Measurements from ENCODE around the gene MSANTD4. TPM values are rescaled to one million over a fixed set of nuclear protein-coding genes. Genes with fewer than 3 reads are reported as not detected.
A peak's percentile ranks its signal among the peaks of the same experiment; 100 is the strongest.

The MSANTD4 gene
- total RNA-seq, 2 experiments from 2014 or later, result 14.0 to 17.4 TPM

GRCh38 chr11:106032861-106033260 is 10.8 kb upstream of the MSANTD4 start:
- Mint-ChIP-seq H3K27ac (no peak overlapping the region), H3K27me3 (ENCODE audit: low read depth) (peaks cover 24% of the 10 kb centered on the region), H3K9me3 (ENCODE audit: insufficient read depth) (no peaks in the 10 kb centered on the region), H3K4me3 (no peak overlapping the region), H3K4me1 (ENCODE audit: low read depth) (no peaks in the 10 kb centered on the region), H3K36me3 (ENCODE audit: low read depth) (no peaks in the 10 kb centered on the region)
- DNase-seq (no peak), ATAC-seq (no peak)
- ChIA-PET CTCF (no interaction called here), POLR2A (no interaction called here)

- DNase-seq, result no peak
- no peak for ATAC-seq
- CTCF ChIA-PET, result no interaction called here
- Mint-ChIP-seq H3K4me1 (ENCODE audit: low read depth) (no peaks in the 10 kb centered on the region), H3K9me3 (ENCODE audit: insufficient read depth) (no peaks in the 10 kb centered on the region), H3K27ac (no peak overlapping the region), H3K4me3 (no peak overlapping the region), H3K27me3 (ENCODE audit: low read depth) (peaks cover 24% of the 10 kb centered on the region), H3K36me3 (ENCODE audit: low read depth) (no peaks in the 10 kb centered on the region)
- POLR2A ChIA-PET, result no interaction called here
Measured at GRCh38 chr11:106031936-106032335, 9.9 kb upstream of the MSANTD4 start.

- no peak for ATAC-seq
- Mint-ChIP-seq H3K4me3 (no peak overlapping the region), H3K4me1 (ENCODE audit: low read depth) (no peaks in the 10 kb centered on the region), H3K27me3 (ENCODE audit: low read depth) (peaks cover 24% of the 10 kb centered on the region), H3K36me3 (ENCODE audit: low read depth) (no peaks in the 10 kb centered on the region), H3K27ac (no peak overlapping the region), H3K9me3 (ENCODE audit: insufficient read depth) (no peaks in the 10 kb centered on the region)
- ChIA-PET CTCF (interaction anchor here (1.8 kb wide), 1 partner anchor 13 kb away, joined by 4 read pairs; no protein-coding TSS in a partner anchor), POLR2A (no interaction called here)
- DNase-seq, result no peak
Measured at GRCh38 chr11:106031202-106031810, 9.3 kb upstream of the MSANTD4 start.

- DNase-seq (no peak), ATAC-seq (no peak)
- POLR2A ChIA-PET, result no interaction called here
- H3K4me1 Mint-ChIP-seq (ENCODE audit: low read depth), result no peaks in the 10 kb centered on the region
- peaks cover 24% of the 10 kb centered on the region for H3K27me3 Mint-ChIP-seq (ENCODE audit: low read depth)
- no peak overlapping the region for H3K4me3 Mint-ChIP-seq
- H3K36me3 Mint-ChIP-seq (ENCODE audit: low read depth), result no peaks in the 10 kb centered on the region
- CTCF ChIA-PET, result interaction anchor here (1.8 kb wide), 1 partner anchor 13 kb away, joined by 4 read pairs; no protein-coding TSS in a partner anchor
- no peak overlapping the region for H3K27ac Mint-ChIP-seq
- no peaks in the 10 kb centered on the region for H3K9me3 Mint-ChIP-seq (ENCODE audit: insufficient read depth)
Measured at GRCh38 chr11:106030609-106031008, 8.6 kb upstream of the MSANTD4 start.

GRCh38 chr11:106022795-106023275 is 795 bp upstream of the MSANTD4 start:
- CTCF ChIA-PET, result interaction anchor here (1.8 kb wide), 1 partner anchor 64 kb away, joined by 5 read pairs; no protein-coding TSS in a partner anchor
- Mint-ChIP-seq H3K4me3 (peak overlapping the region; percentile 91), H3K36me3 (ENCODE audit: low read depth) (peaks cover 20% of the 10 kb centered on the region), H3K27me3 (ENCODE audit: low read depth) (peaks cover 7% of the 10 kb centered on the region), H3K9me3 (ENCODE audit: insufficient read depth) (no peaks in the 10 kb centered on the region), H3K4me1 (ENCODE audit: low read depth) (peaks cover 35% of the 10 kb centered on the region), H3K27ac (peak overlapping the region; percentile 87)
- no peak for ATAC-seq
- POLR2A ChIA-PET, result interaction anchor here (1.2 kb wide), 1 partner anchor 54 kb away, joined by 4 read pairs; the partner anchor contains the start of genes AASDHPPT and KBTBD3
- no peak for DNase-seq

GRCh38 chr11:106021181-106021966 is 666 bp downstream of the MSANTD4 start:
- H3K4me3 Mint-ChIP-seq, result peak overlapping the region; percentile 91
- peak overlapping the region; percentile 87 for H3K27ac Mint-ChIP-seq
- POLR2A ChIA-PET, result no interaction called here
- H3K36me3 Mint-ChIP-seq (ENCODE audit: low read depth), result peaks cover 21% of the 10 kb centered on the region
- CTCF ChIA-PET, result no interaction called here
- peaks cover 42% of the 10 kb centered on the region for H3K4me1 Mint-ChIP-seq (ENCODE audit: low read depth)
- no peaks in the 10 kb centered on the region for H3K9me3 Mint-ChIP-seq (ENCODE audit: insufficient read depth)
- ATAC-seq (no peak), DNase-seq (no peak)
- peaks cover 4% of the 10 kb centered on the region for H3K27me3 Mint-ChIP-seq (ENCODE audit: low read depth)

- H3K4me1 Mint-ChIP-seq (ENCODE audit: low read depth), result peaks cover 40% of the 10 kb centered on the region
- no peak overlapping the region for H3K4me3 Mint-ChIP-seq
- DNase-seq, result no peak
- H3K27me3 Mint-ChIP-seq (ENCODE audit: low read depth), result no peaks in the 10 kb centered on the region
- H3K27ac Mint-ChIP-seq, result no peak overlapping the region
- no peak for ATAC-seq
- H3K36me3 Mint-ChIP-seq (ENCODE audit: low read depth), result peaks cover 37% of the 10 kb centered on the region
- ChIA-PET POLR2A (no interaction called here), CTCF (interaction anchor here (0.8 to 1.1 kb wide), 2 partner anchors 28 to 60 kb away, joined by 3 to 5 read pairs; partner anchors contain the start of genes AASDHPPT and KBTBD3)
- H3K9me3 Mint-ChIP-seq (ENCODE audit: insufficient read depth), result no peaks in the 10 kb centered on the region
Measured at GRCh38 chr11:106017093-106017492, 4.9 kb downstream of the MSANTD4 start.

GRCh38 chr11:106015066-106015465 is 7.0 kb downstream of the MSANTD4 start:
- ChIA-PET POLR2A (no interaction called here), CTCF (no interaction called here)
- DNase-seq (no peak), ATAC-seq (no peak)
- Mint-ChIP-seq H3K4me1 (ENCODE audit: low read depth) (peaks cover 30% of the 10 kb centered on the region), H3K27me3 (ENCODE audit: low read depth) (no peaks in the 10 kb centered on the region), H3K36me3 (ENCODE audit: low read depth) (peaks cover 45% of the 10 kb centered on the region), H3K27ac (no peak overlapping the region), H3K9me3 (ENCODE audit: insufficient read depth) (no peaks in the 10 kb centered on the region), H3K4me3 (no peak overlapping the region)

- Mint-ChIP-seq H3K36me3 (ENCODE audit: low read depth) (peaks cover 45% of the 10 kb centered on the region), H3K4me1 (ENCODE audit: low read depth) (peaks cover 26% of the 10 kb centered on the region)
Measured at GRCh38 chr11:106014620-106015019, 7.4 kb downstream of the MSANTD4 start.

GRCh38 chr11:106014035-106014434 is 8.0 kb downstream of the MSANTD4 start:
- no peaks in the 10 kb centered on the region for H3K9me3 Mint-ChIP-seq (ENCODE audit: insufficient read depth)
- no peaks in the 10 kb centered on the region for H3K27me3 Mint-ChIP-seq (ENCODE audit: low read depth)
- no peak for ATAC-seq
- DNase-seq, result no peak
- ChIA-PET CTCF (no interaction called here), POLR2A (interaction anchor here (0.9 kb wide), 1 partner anchor 10 kb away, joined by 3 read pairs; no protein-coding TSS in a partner anchor)
- peaks cover 22% of the 10 kb centered on the region for H3K4me1 Mint-ChIP-seq (ENCODE audit: low read depth)
- no peak overlapping the region for H3K27ac Mint-ChIP-seq
- H3K36me3 Mint-ChIP-seq (ENCODE audit: low read depth), result peaks cover 48% of the 10 kb centered on the region
- no peak overlapping the region for H3K4me3 Mint-ChIP-seq

More at GRCh38 chr11:106014620-106015019, 7.4 kb downstream of the MSANTD4 start:
- Mint-ChIP-seq H3K4me3 (no peak overlapping the region), H3K27me3 (ENCODE audit: low read depth) (no peaks in the 10 kb centered on the region), H3K27ac (no peak overlapping the region), H3K9me3 (ENCODE audit: insufficient read depth) (no peaks in the 10 kb centered on the region)
- CTCF ChIA-PET, result no interaction called here
- POLR2A ChIA-PET, result no interaction called here
- ATAC-seq (no peak), DNase-seq (no peak)

- Mint-ChIP-seq H3K4me1 (ENCODE audit: low read depth) (peaks cover 13% of the 10 kb centered on the region), H3K36me3 (ENCODE audit: low read depth) (peaks cover 58% of the 10 kb centered on the region), H3K4me3 (no peak overlapping the region), H3K27me3 (ENCODE audit: low read depth) (no peaks in the 10 kb centered on the region), H3K27ac (no peak overlapping the region), H3K9me3 (ENCODE audit: insufficient read depth) (no peaks in the 10 kb centered on the region)
- POLR2A ChIA-PET, result no interaction called here
- no peak for DNase-seq
- CTCF ChIA-PET, result no interaction called here
- no peak for ATAC-seq
Measured at GRCh38 chr11:106012744-106013143, 9.3 kb downstream of the MSANTD4 start.

- ChIA-PET POLR2A (no interaction called here), CTCF (interaction anchor here (1.1 kb wide), 1 partner anchor 8 kb away, joined by 4 read pairs; no protein-coding TSS in a partner anchor)
- H3K27ac Mint-ChIP-seq, result no peak overlapping the region
- peaks cover 70% of the 10 kb centered on the region for H3K36me3 Mint-ChIP-seq (ENCODE audit: low read depth)
- ATAC-seq, result no peak
- H3K4me1 Mint-ChIP-seq (ENCODE audit: low read depth), result peaks cover 7% of the 10 kb centered on the region
- no peaks in the 10 kb centered on the region for H3K27me3 Mint-ChIP-seq (ENCODE audit: low read depth)
- no peak for DNase-seq
- H3K9me3 Mint-ChIP-seq (ENCODE audit: insufficient read depth), result no peaks in the 10 kb centered on the region
- no peak overlapping the region for H3K4me3 Mint-ChIP-seq
Measured at GRCh38 chr11:106011481-106011880, 10.6 kb downstream of the MSANTD4 start.

All from activated CD8-positive, alpha-beta T cell treated with anti-CD3 and anti-CD28 coated beads, Interleukin-2, amount 10 ng/mL, durations not matched to agents 7 days and 5 days (primary cell).